ENCODE results near the gene CASZ1.

DNA sequence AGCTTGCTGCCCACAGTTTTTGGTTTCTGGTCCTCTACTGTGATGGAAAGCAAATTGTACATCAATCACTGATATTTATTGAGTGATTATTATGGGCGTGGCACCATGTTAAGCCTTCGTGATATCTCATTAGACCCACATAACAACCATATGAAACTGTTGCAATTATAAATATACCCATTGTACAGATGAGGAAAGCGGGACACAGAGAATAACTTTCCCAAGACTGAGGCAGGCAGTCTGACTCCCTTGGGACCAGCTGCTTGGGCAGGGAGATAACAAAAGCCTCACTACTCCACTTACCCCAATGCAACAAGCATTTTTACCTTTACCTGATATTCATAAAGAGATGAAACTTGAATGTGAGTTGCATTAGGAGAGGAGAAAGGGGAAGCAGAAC, 4.3 kb upstream of the CASZ1 start:
- TF ChIP-seq POLR2A (IDR thresholded peaks at IDR 0.05) = no peak
- TF ChIP-seq, protein P1, sequence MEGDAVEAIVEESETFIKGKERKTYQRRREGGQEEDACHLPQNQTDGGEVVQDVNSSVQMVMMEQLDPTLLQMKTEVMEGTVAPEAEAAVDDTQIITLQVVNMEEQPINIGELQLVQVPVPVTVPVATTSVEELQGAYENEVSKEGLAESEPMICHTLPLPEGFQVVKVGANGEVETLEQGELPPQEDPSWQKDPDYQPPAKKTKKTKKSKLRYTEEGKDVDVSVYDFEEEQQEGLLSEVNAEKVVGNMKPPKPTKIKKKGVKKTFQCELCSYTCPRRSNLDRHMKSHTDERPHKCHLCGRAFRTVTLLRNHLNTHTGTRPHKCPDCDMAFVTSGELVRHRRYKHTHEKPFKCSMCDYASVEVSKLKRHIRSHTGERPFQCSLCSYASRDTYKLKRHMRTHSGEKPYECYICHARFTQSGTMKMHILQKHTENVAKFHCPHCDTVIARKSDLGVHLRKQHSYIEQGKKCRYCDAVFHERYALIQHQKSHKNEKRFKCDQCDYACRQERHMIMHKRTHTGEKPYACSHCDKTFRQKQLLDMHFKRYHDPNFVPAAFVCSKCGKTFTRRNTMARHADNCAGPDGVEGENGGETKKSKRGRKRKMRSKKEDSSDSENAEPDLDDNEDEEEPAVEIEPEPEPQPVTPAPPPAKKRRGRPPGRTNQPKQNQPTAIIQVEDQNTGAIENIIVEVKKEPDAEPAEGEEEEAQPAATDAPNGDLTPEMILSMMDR (IDR thresholded peaks at IDR 0.05) = no peak
